GM12872 (cell line): Measurements from ENCODE around the gene AEN.

Experiments used
- TF ChIP-seq, protein P1 (sequence below): IDR thresholded peaks from 3 replicates; pipeline ENCODE4 v1.5.1; 2011; ENCODE audit warnings: low read depth, mild to moderate bottlenecking, low read length, moderate library complexity; ENCODE audit not compliant: insufficient read depth

AEN gene

DNA sequence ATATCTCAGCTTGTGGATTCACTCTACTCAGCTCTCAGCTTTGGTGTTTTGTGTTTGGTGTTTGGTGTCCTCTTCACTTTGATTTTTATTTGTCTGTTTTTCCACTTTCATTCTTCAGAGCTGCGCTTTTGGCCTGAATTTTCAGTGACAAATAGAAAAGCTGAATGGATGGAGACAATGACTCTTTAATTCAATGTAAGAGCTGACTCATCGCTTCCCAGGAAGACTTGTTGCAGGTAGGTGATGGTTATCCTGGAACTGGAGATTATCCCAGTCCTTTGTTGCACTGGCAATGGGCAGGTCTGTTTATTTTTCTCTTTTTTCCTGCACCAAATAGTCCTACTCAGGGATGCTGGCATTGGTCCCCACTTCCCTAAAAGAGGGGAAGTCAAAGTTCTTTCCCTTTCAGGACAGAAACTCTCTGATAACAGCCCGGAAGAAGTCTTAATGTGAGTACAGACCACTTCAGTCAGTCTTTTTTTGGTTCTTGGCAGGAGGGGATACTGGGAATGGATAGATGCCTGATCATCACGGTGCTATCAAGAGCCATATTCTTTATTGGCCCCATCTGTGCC is 12.4 kb upstream of the AEN start:
- TF ChIP-seq, protein P1, sequence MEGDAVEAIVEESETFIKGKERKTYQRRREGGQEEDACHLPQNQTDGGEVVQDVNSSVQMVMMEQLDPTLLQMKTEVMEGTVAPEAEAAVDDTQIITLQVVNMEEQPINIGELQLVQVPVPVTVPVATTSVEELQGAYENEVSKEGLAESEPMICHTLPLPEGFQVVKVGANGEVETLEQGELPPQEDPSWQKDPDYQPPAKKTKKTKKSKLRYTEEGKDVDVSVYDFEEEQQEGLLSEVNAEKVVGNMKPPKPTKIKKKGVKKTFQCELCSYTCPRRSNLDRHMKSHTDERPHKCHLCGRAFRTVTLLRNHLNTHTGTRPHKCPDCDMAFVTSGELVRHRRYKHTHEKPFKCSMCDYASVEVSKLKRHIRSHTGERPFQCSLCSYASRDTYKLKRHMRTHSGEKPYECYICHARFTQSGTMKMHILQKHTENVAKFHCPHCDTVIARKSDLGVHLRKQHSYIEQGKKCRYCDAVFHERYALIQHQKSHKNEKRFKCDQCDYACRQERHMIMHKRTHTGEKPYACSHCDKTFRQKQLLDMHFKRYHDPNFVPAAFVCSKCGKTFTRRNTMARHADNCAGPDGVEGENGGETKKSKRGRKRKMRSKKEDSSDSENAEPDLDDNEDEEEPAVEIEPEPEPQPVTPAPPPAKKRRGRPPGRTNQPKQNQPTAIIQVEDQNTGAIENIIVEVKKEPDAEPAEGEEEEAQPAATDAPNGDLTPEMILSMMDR: no peak

DNA sequence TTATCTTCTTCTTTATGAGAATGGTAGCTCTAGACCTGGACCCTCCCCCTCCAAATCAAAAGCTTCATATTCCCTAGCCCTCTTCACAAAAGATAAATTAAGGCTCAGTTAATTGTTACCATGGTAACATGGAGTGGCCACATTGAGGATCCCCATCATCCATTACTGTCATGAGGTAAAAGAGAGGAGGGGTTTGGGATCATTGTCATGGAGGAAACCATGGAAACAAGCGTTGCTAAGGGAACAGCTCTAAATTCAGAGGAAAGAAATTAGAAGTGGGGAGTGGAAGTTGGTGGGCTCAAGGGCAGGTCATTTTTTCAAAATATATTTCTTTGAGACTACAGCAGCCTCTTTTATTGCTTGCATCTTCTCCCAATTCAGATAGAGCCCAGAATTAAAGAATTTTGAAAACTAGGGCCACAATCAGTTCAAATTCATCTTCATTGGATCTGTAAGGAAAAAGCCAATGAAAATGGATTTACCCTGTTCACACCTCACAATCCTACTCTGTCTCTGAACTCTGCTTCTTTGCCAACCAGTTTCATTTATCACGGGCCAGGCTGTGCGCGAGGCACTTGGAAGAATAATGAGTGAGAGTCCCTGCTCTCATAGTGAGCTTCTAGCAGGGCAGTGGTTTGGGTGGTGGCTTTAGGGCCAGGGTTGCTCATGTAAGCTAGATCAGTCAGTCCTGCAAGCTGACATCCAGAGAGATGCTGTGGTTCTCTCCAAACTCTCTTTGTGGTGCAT is 11.6 kb upstream of the AEN start:
- TF ChIP-seq, protein P1: no peak

DNA sequence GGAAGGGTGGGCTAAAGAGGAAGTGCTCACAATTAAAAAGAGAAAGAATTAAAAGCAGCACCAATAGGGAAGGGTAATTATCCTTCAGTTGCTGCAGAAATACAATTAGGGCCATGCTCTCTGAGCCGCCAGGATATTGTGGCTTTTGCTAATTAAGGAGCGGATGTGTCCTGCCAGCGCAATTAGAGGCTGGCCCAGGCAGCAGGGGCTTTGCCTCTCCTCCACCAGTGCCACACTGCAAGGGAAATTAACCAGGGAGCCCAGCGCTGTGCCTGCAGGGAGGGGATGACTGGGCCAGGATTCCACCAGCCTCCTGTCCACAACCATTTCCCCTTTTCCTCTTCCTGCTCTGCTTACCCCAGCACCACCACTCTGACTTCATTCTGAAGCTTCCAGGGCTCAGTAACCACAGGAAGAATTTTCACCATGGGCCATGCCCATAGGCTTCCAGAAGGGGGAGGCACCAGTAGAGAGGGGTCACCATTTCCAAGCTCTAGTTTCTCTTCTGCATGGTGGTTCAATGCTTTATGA is 10.4 kb upstream of the AEN start:
- TF ChIP-seq, protein P1: 0 out of 3 replicates have a peak, but pooled peaks have one; percentile 16

DNA sequence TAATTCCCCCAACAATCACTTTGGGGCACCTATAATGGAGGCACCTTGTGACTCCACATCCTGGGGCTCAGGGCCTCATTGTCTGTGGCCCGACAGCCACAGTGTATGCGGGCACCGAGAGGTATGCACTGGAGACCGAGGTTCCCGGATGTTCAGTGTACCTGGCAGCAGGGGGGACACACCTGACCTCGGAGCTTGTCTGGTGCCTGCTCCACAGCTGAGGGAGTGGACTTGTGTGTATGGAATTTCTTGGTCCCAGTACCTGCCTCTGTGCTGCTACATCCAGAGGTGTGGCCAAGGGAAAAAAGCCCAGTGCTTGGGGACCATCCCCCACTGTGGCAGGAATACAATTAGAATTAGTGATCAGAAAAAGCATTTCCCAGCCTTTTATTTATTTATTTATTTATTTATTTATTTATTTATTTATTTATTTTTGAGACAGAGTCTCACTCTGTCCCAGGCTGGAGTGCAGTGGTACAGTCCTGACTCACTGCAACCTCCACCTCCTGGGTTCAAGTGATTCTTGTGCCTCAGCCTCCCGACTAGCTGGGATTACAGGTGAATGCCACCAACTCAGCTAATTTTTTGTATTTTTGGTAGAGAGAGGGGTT is 8.8 kb upstream of the AEN start:
- TF ChIP-seq, protein P1: no peak

DNA sequence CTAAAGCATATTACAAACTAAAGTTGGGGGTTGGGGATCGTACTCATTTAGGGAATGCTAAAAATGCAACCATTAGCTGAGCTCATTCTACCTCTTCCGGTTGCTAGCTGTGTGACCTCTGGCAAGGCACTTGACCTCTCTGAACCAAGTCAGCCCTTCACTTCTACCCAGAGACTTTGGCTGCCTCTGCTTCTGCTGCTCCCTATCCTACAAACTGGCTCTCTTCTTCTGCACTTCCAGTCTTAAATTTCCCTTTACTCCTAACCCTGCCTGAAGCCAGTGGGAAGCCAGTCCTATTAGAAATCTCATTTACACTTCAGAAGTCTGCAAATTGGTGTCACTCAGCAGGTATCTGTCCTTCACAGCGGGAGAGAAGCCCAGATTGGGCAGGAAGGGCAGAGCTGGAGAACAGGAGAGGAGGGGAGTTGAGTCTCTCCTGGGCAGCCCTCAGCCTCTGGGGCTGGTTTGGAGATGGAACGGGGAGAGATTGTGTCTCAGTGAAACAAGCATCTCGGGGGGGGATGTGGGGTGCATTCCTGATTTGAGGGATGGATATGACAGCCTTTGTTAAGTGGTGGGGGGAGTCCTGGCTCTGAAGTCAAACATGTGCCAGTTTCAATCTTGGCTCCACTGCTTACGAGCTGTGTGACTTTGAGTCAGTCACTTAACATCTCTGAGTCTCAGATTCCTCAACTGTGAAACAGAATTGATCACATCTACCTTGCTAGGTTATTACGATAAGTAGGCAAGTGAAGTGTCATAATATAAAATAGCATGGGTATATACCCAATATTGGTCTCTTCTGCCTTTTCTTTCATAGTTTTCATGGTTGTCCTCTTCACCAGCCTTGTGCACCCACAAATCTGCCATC is 7.8 kb upstream of the AEN start:
- TF ChIP-seq, protein P1: no peak

DNA sequence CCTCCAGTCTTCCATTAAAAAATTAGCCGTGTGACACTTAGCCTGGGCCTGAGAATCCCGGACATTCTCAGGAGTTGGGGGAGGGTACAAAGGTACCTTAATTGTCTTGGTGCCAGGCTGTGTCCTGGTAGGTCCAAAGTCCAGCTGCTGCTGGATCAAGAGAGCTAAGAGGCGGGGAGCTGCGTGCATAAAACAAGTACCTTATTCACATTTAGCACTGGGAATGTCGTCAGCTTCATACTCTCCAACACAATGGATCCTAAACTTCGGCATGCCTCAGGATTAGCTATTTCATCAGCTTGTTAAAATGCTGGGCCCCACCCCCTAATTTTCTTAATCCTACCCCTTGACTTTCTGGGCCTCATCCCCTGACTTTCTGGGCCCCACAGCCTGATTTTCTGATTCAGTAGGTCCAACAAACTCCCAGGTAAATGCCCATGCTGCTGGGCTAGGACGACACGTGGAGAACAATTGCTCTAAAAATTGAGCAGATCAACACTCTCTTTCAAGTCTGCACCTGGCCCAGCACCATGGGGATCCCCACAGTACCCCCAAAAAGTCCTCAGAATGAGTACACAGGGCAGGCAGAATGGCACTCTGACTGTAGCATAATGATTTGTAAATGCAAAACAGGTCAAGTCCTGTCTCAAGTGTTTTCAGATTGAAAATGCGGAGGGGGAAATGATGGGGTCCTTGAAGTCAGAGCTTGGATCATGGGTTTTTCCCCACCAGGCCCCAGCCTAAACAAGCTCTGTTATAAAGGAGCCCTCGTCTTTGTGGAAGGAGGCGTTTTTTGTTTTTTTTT is 5.6 kb upstream of the AEN start:
- TF ChIP-seq, protein P1: no peak
